ENCODE measurements around the gene SH3RF1. TPM values are rescaled to one million over a fixed set of nuclear protein-coding genes. Genes with fewer than 3 reads are reported as not detected.

Gene SH3RF1
- total RNA-seq, 1 experiment from 2014 or later, result 59.5 TPM

DNA sequence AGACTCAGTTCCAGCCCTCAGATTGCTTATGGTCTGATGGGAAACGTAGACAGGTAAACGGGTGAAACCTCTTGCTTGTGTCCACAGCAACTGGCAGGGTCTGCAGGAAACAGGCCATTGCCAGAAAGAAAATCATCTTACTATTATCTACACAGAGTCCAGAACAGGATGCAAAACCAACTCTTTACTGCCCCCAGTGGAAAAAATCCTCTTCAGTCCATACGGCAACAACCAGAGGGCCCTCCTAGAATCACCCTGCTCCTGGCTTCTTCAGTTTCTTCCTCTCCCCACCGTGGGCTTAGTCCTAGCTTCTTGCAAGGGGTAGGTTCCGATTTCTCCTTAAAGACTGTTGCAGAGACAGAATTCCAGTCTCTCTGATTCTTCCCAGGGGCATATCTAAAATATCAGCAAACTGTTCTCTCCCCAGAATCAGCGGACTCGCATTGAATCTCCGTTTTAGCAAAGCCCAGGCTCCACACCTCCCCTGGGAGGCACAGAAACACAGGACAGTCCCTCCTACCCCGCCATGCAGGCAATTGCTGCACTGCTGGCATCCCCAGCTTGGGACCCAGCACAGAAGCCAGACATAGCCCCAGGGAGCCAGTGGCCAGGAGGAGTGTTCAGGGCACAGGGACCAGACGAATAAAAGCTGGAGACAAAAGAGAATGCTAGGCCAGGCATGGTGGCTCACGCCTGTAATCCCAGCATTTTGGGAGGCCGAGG, 41.0 kb upstream of the SH3RF1 start (continued):
- TF ChIP-seq, protein P1, sequence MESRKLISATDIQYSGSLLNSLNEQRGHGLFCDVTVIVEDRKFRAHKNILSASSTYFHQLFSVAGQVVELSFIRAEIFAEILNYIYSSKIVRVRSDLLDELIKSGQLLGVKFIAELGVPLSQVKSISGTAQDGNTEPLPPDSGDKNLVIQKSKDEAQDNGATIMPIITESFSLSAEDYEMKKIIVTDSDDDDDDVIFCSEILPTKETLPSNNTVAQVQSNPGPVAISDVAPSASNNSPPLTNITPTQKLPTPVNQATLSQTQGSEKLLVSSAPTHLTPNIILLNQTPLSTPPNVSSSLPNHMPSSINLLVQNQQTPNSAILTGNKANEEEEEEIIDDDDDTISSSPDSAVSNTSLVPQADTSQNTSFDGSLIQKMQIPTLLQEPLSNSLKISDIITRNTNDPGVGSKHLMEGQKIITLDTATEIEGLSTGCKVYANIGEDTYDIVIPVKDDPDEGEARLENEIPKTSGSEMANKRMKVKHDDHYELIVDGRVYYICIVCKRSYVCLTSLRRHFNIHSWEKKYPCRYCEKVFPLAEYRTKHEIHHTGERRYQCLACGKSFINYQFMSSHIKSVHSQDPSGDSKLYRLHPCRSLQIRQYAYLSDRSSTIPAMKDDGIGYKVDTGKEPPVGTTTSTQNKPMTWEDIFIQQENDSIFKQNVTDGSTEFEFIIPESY (IDR thresholded peaks at IDR 0.05; ENCODE audit: extremely low read depth, insufficient replicate concordance, low read length), result no peak

DNA sequence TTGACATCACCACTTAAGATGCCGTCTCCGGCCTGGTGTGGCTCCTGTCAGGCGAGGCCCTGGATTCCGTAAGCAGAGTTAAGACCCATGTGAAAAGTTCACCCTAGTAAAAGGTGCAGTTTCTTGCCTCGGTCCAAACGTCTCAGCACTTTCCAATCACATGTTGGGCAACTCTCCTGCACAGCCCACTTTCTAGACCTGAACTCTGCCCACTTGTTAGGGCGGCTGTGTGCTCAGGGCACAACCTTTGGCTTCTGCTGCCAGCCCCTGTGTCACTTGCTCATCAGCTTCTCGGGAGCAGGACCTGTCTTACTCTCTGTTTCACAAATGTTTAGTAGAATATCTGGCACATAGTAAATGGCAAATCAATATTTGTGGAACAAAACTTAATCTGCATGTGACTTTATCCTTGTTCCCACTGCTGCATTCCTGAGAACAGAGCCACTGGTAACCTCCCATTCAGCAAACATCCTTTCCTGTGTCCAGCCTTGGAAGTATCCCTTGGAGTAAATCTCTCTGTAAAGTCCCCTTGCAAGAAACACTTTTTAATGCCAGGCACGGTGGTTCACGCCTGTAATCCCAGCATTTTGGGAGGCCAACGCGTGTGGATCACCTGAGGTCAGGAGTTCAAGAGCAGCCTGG, 38.7 kb upstream of the SH3RF1 start:
- Histone ChIP-seq H4K20me1 (ENCODE audit: insufficient read depth) (no peaks in the 10 kb centered on the region), H3K27me3 (ENCODE audit: insufficient read depth, low read length) (no peaks in the 10 kb centered on the region), H2AFZ (ENCODE audit: low read depth, low read length, poor library complexity, severe bottlenecking) (no peak overlapping the region), H3K4me3 (replicated peaks in 1 of 2; ENCODE audit: low read depth in 1 of 2, low read length in 2 of 2) (no peak overlapping the region), H3K9me2 (ENCODE audit: insufficient read depth) (no peaks in the 10 kb centered on the region), H3K36me3 (ENCODE audit: control insufficient read depth in 1 of 2, insufficient read depth in 2 of 2, low read length in 2 of 2) (no peaks in the 10 kb centered on the region), H3K27ac (ENCODE audit: low read depth, low read length) (no peak overlapping the region), H3K9me3 (ENCODE audit: control insufficient read depth in 1 of 2, insufficient read depth in 1 of 2, low read depth in 1 of 2, low read length in 2 of 2) (no peaks in the 10 kb centered on the region), H3K79me2 (ENCODE audit: insufficient read depth, low read length) (no peaks in the 10 kb centered on the region), H3K4me2 (ENCODE audit: low read length) (no peak overlapping the region), H3K9ac (ENCODE audit: low read length) (no peak overlapping the region), H3K4me1 (ENCODE audit: control insufficient read depth in 1 of 2, insufficient read depth in 2 of 2, low read length in 2 of 2) (peaks cover 7 to 27% of the 10 kb centered on the region in 2 experiments)
- DNase-seq (ENCODE audit: low read depth, low spot score) (no peak), ATAC-seq (no peak)
- CTCF ChIA-PET, result no interaction called here
- BruUV-seq (replicated peaks), result no TSS peak
- RAD21 ChIA-PET (ENCODE audit: low non-redundant PET in 1 of 2, low total read pairs in 2 of 2, uncharacterized antibody in 2 of 2, unreplicated experiment in 2 of 2), result no interaction called here
- POLR2A ChIA-PET, result no interaction called here
- intact Hi-C loops (cut with micrococcal nuclease), result no loop called here
- TF ChIP-seq POLR2A (IDR thresholded peaks at IDR 0.05; ENCODE audit: borderline replicate concordance, extremely low read depth, insufficient read depth, insufficient read length) (no peak), RAD21 (IDR thresholded peaks at IDR 0.05; ENCODE audit: low read depth) (no peak)

DNA sequence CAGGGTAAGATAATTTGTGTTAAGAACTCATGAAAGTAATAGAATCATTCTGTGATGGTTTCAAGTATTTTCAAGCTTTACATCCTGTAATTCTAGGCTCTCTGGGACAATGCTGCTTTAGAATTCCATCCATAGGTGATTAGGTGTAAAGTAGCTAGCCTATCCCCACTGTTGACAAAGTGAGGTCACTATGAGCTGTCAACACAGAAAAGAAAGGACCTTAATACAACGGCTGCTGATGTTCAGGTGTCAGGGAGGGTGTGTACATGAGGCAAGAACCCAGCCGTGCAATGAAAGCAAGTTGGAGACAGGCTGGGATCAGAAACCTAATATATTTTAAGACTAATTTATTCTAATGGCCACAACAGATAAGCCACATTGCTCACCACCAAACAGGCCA, 36.8 kb upstream of the SH3RF1 start:
- H3K4me3 ChIP-seq (replicated peaks in 1 of 2; ENCODE audit: low read depth in 1 of 2, low read length in 2 of 2), result no peak overlapping the region
- ATAC-seq, result no peak
- H3K9ac ChIP-seq (ENCODE audit: low read length), result no peak overlapping the region
- H3K79me2 ChIP-seq (ENCODE audit: insufficient read depth, low read length), result no peaks in the 10 kb centered on the region
- H3K4me1 ChIP-seq (ENCODE audit: control insufficient read depth in 1 of 2, insufficient read depth in 2 of 2, low read length in 2 of 2), result peaks cover 4 to 11% of the 10 kb centered on the region in 2 experiments
- H3K27me3 ChIP-seq (ENCODE audit: insufficient read depth, low read length), result no peaks in the 10 kb centered on the region
- ChIA-PET CTCF (no interaction called here), POLR2A (no interaction called here), RAD21 (ENCODE audit: low non-redundant PET in 1 of 2, low total read pairs in 2 of 2, uncharacterized antibody in 2 of 2, unreplicated experiment in 2 of 2) (no interaction called here)
- no peaks in the 10 kb centered on the region for H3K9me3 ChIP-seq (ENCODE audit: control insufficient read depth in 1 of 2, insufficient read depth in 1 of 2, low read depth in 1 of 2, low read length in 2 of 2)
- H2AFZ ChIP-seq (ENCODE audit: low read depth, low read length, poor library complexity, severe bottlenecking), result no peak overlapping the region
- H4K20me1 ChIP-seq (ENCODE audit: insufficient read depth), result no peaks in the 10 kb centered on the region
- BruUV-seq (replicated peaks), result no TSS peak
- H3K9me2 ChIP-seq (ENCODE audit: insufficient read depth), result no peaks in the 10 kb centered on the region
- H3K4me2 ChIP-seq (ENCODE audit: low read length), result no peak overlapping the region
- intact Hi-C loops (cut with micrococcal nuclease), result no loop called here
- no peak overlapping the region for H3K27ac ChIP-seq (ENCODE audit: low read depth, low read length)
- no peaks in the 10 kb centered on the region for H3K36me3 ChIP-seq (ENCODE audit: control insufficient read depth in 1 of 2, insufficient read depth in 2 of 2, low read length in 2 of 2)
- DNase-seq (ENCODE audit: low read depth, low spot score), result no peak
- no peak for TF ChIP-seq ZNF274 (IDR thresholded peaks at IDR 0.05; ENCODE audit: low read depth, low read length)
- TF ChIP-seq FOSL1 (IDR thresholded peaks at IDR 0.05; ENCODE audit: low read depth), result no peak
- no peak for TF ChIP-seq TCF7L2 (IDR thresholded peaks at IDR 0.05; ENCODE audit: borderline replicate concordance, extremely low read depth, insufficient read depth, insufficient read length)
- TF ChIP-seq SRF (IDR thresholded peaks at IDR 0.05; ENCODE audit: low read depth), result no peak
- TF ChIP-seq POLR2AphosphoS5 (IDR thresholded peaks at IDR 0.05; ENCODE audit: low read depth, low read length), result no peak
- no peak for TF ChIP-seq YY1 (IDR thresholded peaks at IDR 0.05; ENCODE audit: extremely low read depth, insufficient replicate concordance, low read depth, low read length)
- no peak for TF ChIP-seq CEBPB (IDR thresholded peaks at IDR 0.05; ENCODE audit: low read depth)
- no peak for TF ChIP-seq SIN3A (IDR thresholded peaks at IDR 0.05; ENCODE audit: low read depth)
- TF ChIP-seq ZFX (IDR thresholded peaks at IDR 0.05), result no peak
